ENCODE measurements around the gene ZNRD2.

- TF ChIP-seq POLR2A (IDR thresholded peaks at IDR 0.05) (no peak), CTCF (IDR thresholded peaks at IDR 0.05) (no peak)
Measured at GRCh38 chr11:65595131-65595530, 24.9 kb downstream of the ZNRD2 start.
